IMR-90 (cell line): Measurements from ENCODE around the gene G3BP1. TPM values are rescaled to one million over a fixed set of nuclear protein-coding genes. Genes with fewer than 3 reads are reported as not detected.
A peak's percentile ranks its signal among the peaks of the same experiment; 100 is the strongest.

Experiments
- ATAC-seq: fragments of 200-7000 bp; cut with Tn5 transposase; 2 replicates; pipeline ENCODE4 v1.9.1; 2020; ENCODE audit warnings: low read depth, mild to moderate bottlenecking, moderate library complexity
- BruUV-seq: library from RNA; stranded (reverse); fragments of 400-500 nt; replicated peaks from 2 replicates; lab custom pipeline; 2021; lab: Mats Ljungman, UMichigan
- CTCF ChIA-PET: fragments of 300-600 bp; formaldehyde crosslinking; extraction: SDS; loops from one replicate; lab custom pipeline; 2021; ENCODE audit warnings: antibody characterized with exemption; lab: Yijun Ruan, JAX
- POLR2A ChIA-PET: fragments of 300-600 bp; sonication (Branson Sonifier 250); formaldehyde crosslinking; loops from one replicate; lab custom pipeline; 2022; ENCODE audit warnings: antibody characterized with exemption; ENCODE audit not compliant: unreplicated experiment; lab: Charles Lee
- DNase-seq: peaks from one replicate; pipeline ENCODE4 v3.0.0; 2013
- H2AFZ ChIP-seq: replicated peaks from 2 replicates; pipeline ENCODE3; 2013; ENCODE audit warnings: low read length, mild to moderate bottlenecking; ENCODE audit not compliant: poor library complexity
- H2AK5ac ChIP-seq: 2 replicates; pipeline ENCODE4 v1.6.1; 2013; ENCODE audit warnings: low read depth, low read length, inconsistent platforms
- H2AK9ac ChIP-seq: replicated peaks from 2 replicates; pipeline ENCODE3; 2013; ENCODE audit warnings: mild to moderate bottlenecking, low read depth, low read length, moderate library complexity; ENCODE audit not compliant: poor library complexity
- H2BK120ac ChIP-seq: 2 replicates; pipeline ENCODE4 v1.6.1; 2013; ENCODE audit warnings: low read depth, low read length, inconsistent platforms
- H2BK15ac ChIP-seq: 3 replicates; pipeline ENCODE4 v1.6.1; 2013; ENCODE audit warnings: low read depth, low read length, inconsistent platforms
- H2BK20ac ChIP-seq: 2 replicates; pipeline ENCODE4 v1.6.1; 2013; ENCODE audit warnings: low read depth, mild to moderate bottlenecking, inconsistent platforms, low read length, moderate library complexity
- H2BK5ac ChIP-seq: 2 replicates; pipeline ENCODE4 v1.6.1; 2013; ENCODE audit warnings: mild to moderate bottlenecking, low read depth, low read length, inconsistent platforms; ENCODE audit not compliant: poor library complexity, severe bottlenecking
- H3K14ac ChIP-seq: replicated peaks from 2 replicates; pipeline ENCODE4 v1.6.1; 2013; ENCODE audit warnings: low read depth, low read length, inconsistent platforms
- H3K18ac ChIP-seq: 2 replicates; pipeline ENCODE4 v1.6.1; 2013; ENCODE audit warnings: low read depth, low read length, control low read depth
- H3K23ac ChIP-seq: 2 replicates; pipeline ENCODE4 v1.6.1; 2013; ENCODE audit warnings: low read depth, low read length, inconsistent platforms
- H3K27ac ChIP-seq: 2 replicates; pipeline ENCODE4 v1.5.1; 2013; ENCODE audit warnings: mild to moderate bottlenecking, control low read depth, low read length; ENCODE audit not compliant: insufficient read depth
- H3K27me3 ChIP-seq: 2 replicates; pipeline ENCODE4 v1.6.1; 2013; ENCODE audit warnings: low read length; ENCODE audit not compliant: control insufficient read depth, insufficient read depth
- H3K36me3 ChIP-seq: 2 replicates; pipeline ENCODE4 v1.6.1; 2013; ENCODE audit warnings: low read length, mixed read lengths; ENCODE audit not compliant: control insufficient read depth, insufficient read depth
- H3K4ac ChIP-seq: 2 replicates; pipeline ENCODE4 v1.6.1; 2013; ENCODE audit warnings: low read depth, low read length, inconsistent platforms
- H3K4me1 ChIP-seq: 2 replicates; pipeline ENCODE4 v1.6.1; 2013; ENCODE audit warnings: low read length, mixed read lengths; ENCODE audit not compliant: control insufficient read depth, insufficient read depth
- H3K4me2 ChIP-seq: 2 replicates; pipeline ENCODE4 v1.6.1; 2013; ENCODE audit warnings: low read depth, mild to moderate bottlenecking, control low read depth, low read length, moderate library complexity
- H3K4me3 ChIP-seq: 2 replicates; pipeline ENCODE4 v1.5.1; 2013; ENCODE audit warnings: low read depth, mild to moderate bottlenecking, control low read depth, low read length, moderate library complexity; ENCODE audit not compliant: insufficient read depth
- H3K56ac ChIP-seq: 2 replicates; pipeline ENCODE4 v1.6.1; 2013; ENCODE audit warnings: low read length, inconsistent platforms; ENCODE audit not compliant: insufficient read depth; ENCODE audit errors: extremely low read depth
- H3K79me1 ChIP-seq, 2 experiments: 2 replicates each; pipeline ENCODE4 v1.6.1; 2013; ENCODE audit warnings: low read length in 2 of 2, inconsistent platforms in 1 of 2, low read depth in 1 of 2
- H3K9ac ChIP-seq: 2 replicates; pipeline ENCODE4 v1.6.1; 2013; ENCODE audit warnings: low read depth, low read length, control low read depth
- H3K9me1 ChIP-seq: 2 replicates; pipeline ENCODE4 v1.6.1; 2013; ENCODE audit warnings: low read length, inconsistent platforms; ENCODE audit not compliant: insufficient read depth
- H3K9me3 ChIP-seq: 2 replicates; pipeline ENCODE4 v1.6.1; 2013; ENCODE audit warnings: low read length; ENCODE audit not compliant: control insufficient read depth, insufficient read depth
- H4K20me1 ChIP-seq: 2 replicates; pipeline ENCODE4 v1.6.1; 2013; ENCODE audit warnings: low read length, inconsistent platforms; ENCODE audit not compliant: insufficient read depth
- H4K5ac ChIP-seq: 2 replicates; pipeline ENCODE4 v1.6.1; 2013; ENCODE audit warnings: mild to moderate bottlenecking, low read depth, low read length, control low read depth
- H4K8ac ChIP-seq, 2 experiments: 2 replicates each; pipeline ENCODE4 v1.6.1; 2013; ENCODE audit warnings: low read depth in 2 of 2, low read length in 2 of 2, control low read depth in 1 of 2, inconsistent platforms in 1 of 2
- H4K91ac ChIP-seq: 2 replicates; pipeline ENCODE4 v1.6.1; 2013; ENCODE audit warnings: low read depth, low read length, inconsistent platforms; ENCODE audit not compliant: insufficient read depth
- BHLHE40 ChIP-seq: fragments of 150-350 bp; IDR thresholded peaks from 2 replicates; pipeline ENCODE4 v1.6.1; 2016; ENCODE audit warnings: mild to moderate bottlenecking, low read depth, low read length
- CEBPB ChIP-seq: IDR thresholded peaks from 2 replicates; pipeline ENCODE4 v1.6.1; 2012; ENCODE audit warnings: low read depth, low read length, improper control_type of control experiment
- CHD1 ChIP-seq: IDR thresholded peaks from 2 replicates; pipeline ENCODE4 v1.6.1; 2012; ENCODE audit warnings: low read depth, low read length, improper control_type of control experiment
- CTCF ChIP-seq: conservative IDR thresholded peaks from 2 replicates; pipeline ENCODE4 v1.5.1; 2012; ENCODE audit warnings: mild to moderate bottlenecking, low read depth, low read length, improper control_type of control experiment
- ELK1 ChIP-seq: fragments of 150-350 bp; IDR thresholded peaks from 2 replicates; pipeline ENCODE4 v1.6.1; 2016; ENCODE audit warnings: low read depth, mild to moderate bottlenecking, low read length, moderate library complexity, borderline replicate concordance
- FOS ChIP-seq: fragments of 150-350 bp; IDR thresholded peaks from 2 replicates; pipeline ENCODE4 v1.6.1; 2016; ENCODE audit warnings: low read depth, low read length
- MAFK ChIP-seq: IDR thresholded peaks from 2 replicates; pipeline ENCODE4 v1.6.1; 2012; ENCODE audit warnings: low read depth, low read length, improper control_type of control experiment
- MAZ ChIP-seq: IDR thresholded peaks from 2 replicates; pipeline ENCODE4 v1.6.1; 2012; ENCODE audit warnings: low read depth, mild to moderate bottlenecking, low read length, improper control_type of control experiment, moderate library complexity, borderline replicate concordance
- MXI1 ChIP-seq: IDR thresholded peaks from 2 replicates; pipeline ENCODE4 v1.6.1; 2012; ENCODE audit warnings: low read depth, mild to moderate bottlenecking, low read length, moderate library complexity, borderline replicate concordance
- NFE2L2 ChIP-seq: fragments of 150-350 bp; IDR thresholded peaks from 2 replicates; pipeline ENCODE4 v1.6.1; 2016; ENCODE audit warnings: low read depth, mild to moderate bottlenecking, low read length
- POLR2A ChIP-seq: IDR thresholded peaks from 2 replicates; pipeline ENCODE4 v1.6.1; 2012; ENCODE audit warnings: mild to moderate bottlenecking, low read depth, low read length
- RAD21 ChIP-seq: IDR thresholded peaks from 2 replicates; pipeline ENCODE4 v1.6.1; 2012; ENCODE audit warnings: low read length, improper control_type of control experiment
- RCOR1 ChIP-seq: IDR thresholded peaks from 2 replicates; pipeline ENCODE4 v1.6.1; 2012; ENCODE audit warnings: mild to moderate bottlenecking, low read length, improper control_type of control experiment; ENCODE audit not compliant: insufficient replicate concordance
- RFX5 ChIP-seq: IDR thresholded peaks from 2 replicates; pipeline ENCODE4 v1.8.0; 2012; ENCODE audit warnings: low read depth, mild to moderate bottlenecking, low read length, moderate library complexity
- SMC3 ChIP-seq: fragments of 150-350 bp; IDR thresholded peaks from 2 replicates; pipeline ENCODE4 v1.6.1; 2016; ENCODE audit warnings: low read depth, mild to moderate bottlenecking, antibody characterized with exemption, low read length, moderate library complexity
- USF2 ChIP-seq: fragments of 150-350 bp; IDR thresholded peaks from 2 replicates; pipeline ENCODE4 v1.6.1; 2017; ENCODE audit warnings: mild to moderate bottlenecking, antibody characterized with exemption, low read length, low read depth
- WGBS, 2 experiments: methylation state at CpG; one replicate each; pipeline versions ENCODE4 v1.1.5 to v1.1.7; 2013; ENCODE audit warnings: missing lambda C conversion rate in 2 of 2; ENCODE audit not compliant: insufficient read length in 1 of 2; ENCODE audit errors: extremely low coverage in 2 of 2; 5-methylcytosine and 5-hydroxymethylcytosine counted together
- dilution Hi-C: fragments of 300-500 bp; cut with HindIII; formaldehyde crosslinking; loops from one replicate; pipeline ENCODE4 v1.14.3; 2018; ENCODE audit warnings: low sequenced_read_pairs; ENCODE audit not compliant: unreplicated experiment
- in situ Hi-C: fragments of 300-500 bp; cut with MboI; formaldehyde crosslinking; loops from 3 replicates; pipeline ENCODE4 v1.14.3; 2019; ENCODE audit warnings: low sequenced_read_pairs, inconsistent platforms, mixed read lengths
- intact Hi-C: fragments of 100-400 bp; cut with micrococcal nuclease; formaldehyde crosslinking; loops from 2 replicates; pipeline ENCODE4 v1.10.0; 2022
- polyA plus RNA-seq, 3 experiments: library from polyadenylated mRNA; depleted of rRNA; stranded (reverse); fragments of >200 nt; gene quantifications; 2 replicates each; pipeline ENCODE4 v1.2.3, GENCODE V29; 2012; ENCODE audit warnings: low replicate concordance in 1 of 3
- total RNA-seq: library from RNA; depleted of rRNA; stranded (reverse); fragments of >200 nt; gene quantifications from 2 replicates; pipeline ENCODE4 v1.2.3, GENCODE V29; 2012

Gene G3BP1
- total and polyA plus RNA-seq, 2 of the 4 experiments (the other 2 are of a cell fraction): 40.2 to 482 TPM

GRCh38 chr5:151737431-151737830 lies 34.3 kb upstream of the G3BP1 start:
- ATAC-seq: no peak

More at GRCh38 chr5:151737431-151737830, 34.3 kb upstream of the G3BP1 start:
- intact Hi-C loops (no loop called here), dilution Hi-C loops (no loop called here), in situ Hi-C loops (loop anchor here (5.0 kb wide), 1 partner anchor 35 kb away; no protein-coding TSS in a partner anchor)
- H3K79me1 ChIP-seq: peaks cover 11 to 29% of the 10 kb centered on the region in 2 experiments; a peak in 3 of 4 replicates
- H2BK5ac ChIP-seq: no peak overlapping the region
- H3K4me1 ChIP-seq: peaks cover 16% of the 10 kb centered on the region
- peak overlapping the region; percentile 50; the same call in 1 of the 2 replicates for H3K4ac ChIP-seq
- 0 out of 2 replicates have a peak overlapping the region, but pooled peaks have one; percentile 6 for H3K18ac ChIP-seq
- no peak overlapping the region for H3K9ac ChIP-seq
- H3K9me3 ChIP-seq: no peaks in the 10 kb centered on the region
- no peak overlapping the region for H2AFZ ChIP-seq
- no peak overlapping the region for H4K91ac ChIP-seq
- 0 out of 2 replicates have a peak overlapping the region, but pooled peaks have one; percentile 3 for H2BK20ac ChIP-seq
- H4K20me1 ChIP-seq: 0 out of 2 replicates have a peak, but pooled peaks cover 4% of the 10 kb centered on the region
- ChIA-PET CTCF (no interaction called here), POLR2A (interaction anchor here (1.5 to 3.2 kb wide), 2 partner anchors 42 to 53 kb away, joined by 5 to 26 read pairs; no protein-coding TSS in a partner anchor)
- no peaks in the 10 kb centered on the region for H3K36me3 ChIP-seq
- no peak overlapping the region for H3K56ac ChIP-seq
- H3K27me3 ChIP-seq: no peaks in the 10 kb centered on the region
- no peak overlapping the region for H3K4me3 ChIP-seq
- no peak overlapping the region for H4K5ac ChIP-seq
- no peak for DNase-seq
- H2BK120ac ChIP-seq: peak overlapping the region; percentile 68
- WGBS, 2 experiments: 80% methylated on average over 1 of the region's 3 CpGs; no CpG with 5 or more reads in 1 of the 2 experiments
- no peak for TF ChIP-seq RFX5
- TF ChIP-seq CHD1: no peak
- no peak for TF ChIP-seq NFE2L2
- TF ChIP-seq CTCF: no peak
- TF ChIP-seq RCOR1: no peak
- no peak for TF ChIP-seq RAD21
- no peak for TF ChIP-seq MAZ
- no peak for TF ChIP-seq FOS
- no peak for TF ChIP-seq USF2
- TF ChIP-seq BHLHE40: no peak
- no peak for TF ChIP-seq ELK1
- TF ChIP-seq CEBPB: no peak
- TF ChIP-seq MAFK: no peak
- no peak for TF ChIP-seq SMC3
- TF ChIP-seq MXI1: no peak
- TF ChIP-seq POLR2A: no peak
- no peak overlapping the region for H3K23ac ChIP-seq
- no peak overlapping the region for H3K4me2 ChIP-seq
- H3K9me1 ChIP-seq: peaks cover 13% of the 10 kb centered on the region; the same call in 1 of the 2 replicates
- peak overlapping the region; percentile 60; the same call in 1 of the 3 replicates for H2BK15ac ChIP-seq
- H3K14ac ChIP-seq: no peak overlapping the region
- BruUV-seq: no TSS peak
- H3K27ac ChIP-seq: no peak overlapping the region
- H2AK5ac ChIP-seq: peak overlapping the region; percentile 50; the same call in 1 of the 2 replicates
- H4K8ac ChIP-seq: no peak overlapping the region
- no peak overlapping the region for H2AK9ac ChIP-seq
